PFSK-1 (cell line): Measurements from ENCODE around the gene TNNI3K.

Experiments
- FOXP2 ChIP-seq: optimal IDR thresholded peaks from 2 replicates; pipeline ENCODE3; 2011; ENCODE audit warnings: borderline replicate concordance, control low read depth, inconsistent platforms; ENCODE audit not compliant: insufficient read depth; ENCODE audit errors: extremely low read length, extremely low read depth
- POLR2AphosphoS5 ChIP-seq: IDR thresholded peaks from 2 replicates; pipeline ENCODE4 v1.6.1; 2012; ENCODE audit warnings: low read depth, mild to moderate bottlenecking, control low read depth, low read length, moderate library complexity
- SIN3A ChIP-seq: IDR thresholded peaks from 2 replicates; pipeline ENCODE4 v1.6.1; 2012; ENCODE audit warnings: mild to moderate bottlenecking, low read length, moderate library complexity, borderline replicate concordance; ENCODE audit not compliant: insufficient read depth
- TAF1 ChIP-seq: IDR thresholded peaks from 2 replicates; pipeline ENCODE4 v1.6.1; 2012; ENCODE audit warnings: low read length, control low read depth, borderline replicate concordance; ENCODE audit not compliant: insufficient read depth
- TF ChIP-seq, protein P1 (sequence below), 2 experiments: IDR thresholded peaks; 2 replicates each; pipeline versions ENCODE4 v1.6.1 to v1.8.0; 2011 to 2012; ENCODE audit warnings: low read depth in 2 of 2, low read length in 2 of 2, control low read depth in 1 of 2, inconsistent platforms in 1 of 2, mild to moderate bottlenecking in 1 of 2, moderate library complexity in 1 of 2; ENCODE audit not compliant: insufficient read depth in 1 of 2

Gene TNNI3K

DNA sequence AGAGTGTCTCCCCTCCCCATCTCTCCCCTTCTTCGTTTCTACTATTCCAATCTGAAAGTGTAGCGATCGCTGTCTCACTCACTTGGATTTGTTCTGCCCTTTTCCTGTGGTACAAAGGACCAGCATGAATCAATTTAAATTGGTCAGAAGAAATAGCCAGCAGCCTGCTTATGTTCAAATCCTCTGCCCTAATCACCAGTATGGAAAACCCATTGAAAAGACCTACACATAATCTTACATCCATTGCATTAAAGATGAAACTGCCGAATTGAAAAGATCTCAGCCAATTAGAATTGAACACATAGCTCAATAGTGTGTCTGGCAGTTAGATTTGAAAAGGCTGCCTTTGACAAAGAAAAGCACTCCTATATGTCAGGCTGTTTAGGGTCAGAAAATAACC lies 122.6 kb downstream of the TNNI3K start:
- no peak for TF ChIP-seq FOXP2
- TF ChIP-seq, protein P1, sequence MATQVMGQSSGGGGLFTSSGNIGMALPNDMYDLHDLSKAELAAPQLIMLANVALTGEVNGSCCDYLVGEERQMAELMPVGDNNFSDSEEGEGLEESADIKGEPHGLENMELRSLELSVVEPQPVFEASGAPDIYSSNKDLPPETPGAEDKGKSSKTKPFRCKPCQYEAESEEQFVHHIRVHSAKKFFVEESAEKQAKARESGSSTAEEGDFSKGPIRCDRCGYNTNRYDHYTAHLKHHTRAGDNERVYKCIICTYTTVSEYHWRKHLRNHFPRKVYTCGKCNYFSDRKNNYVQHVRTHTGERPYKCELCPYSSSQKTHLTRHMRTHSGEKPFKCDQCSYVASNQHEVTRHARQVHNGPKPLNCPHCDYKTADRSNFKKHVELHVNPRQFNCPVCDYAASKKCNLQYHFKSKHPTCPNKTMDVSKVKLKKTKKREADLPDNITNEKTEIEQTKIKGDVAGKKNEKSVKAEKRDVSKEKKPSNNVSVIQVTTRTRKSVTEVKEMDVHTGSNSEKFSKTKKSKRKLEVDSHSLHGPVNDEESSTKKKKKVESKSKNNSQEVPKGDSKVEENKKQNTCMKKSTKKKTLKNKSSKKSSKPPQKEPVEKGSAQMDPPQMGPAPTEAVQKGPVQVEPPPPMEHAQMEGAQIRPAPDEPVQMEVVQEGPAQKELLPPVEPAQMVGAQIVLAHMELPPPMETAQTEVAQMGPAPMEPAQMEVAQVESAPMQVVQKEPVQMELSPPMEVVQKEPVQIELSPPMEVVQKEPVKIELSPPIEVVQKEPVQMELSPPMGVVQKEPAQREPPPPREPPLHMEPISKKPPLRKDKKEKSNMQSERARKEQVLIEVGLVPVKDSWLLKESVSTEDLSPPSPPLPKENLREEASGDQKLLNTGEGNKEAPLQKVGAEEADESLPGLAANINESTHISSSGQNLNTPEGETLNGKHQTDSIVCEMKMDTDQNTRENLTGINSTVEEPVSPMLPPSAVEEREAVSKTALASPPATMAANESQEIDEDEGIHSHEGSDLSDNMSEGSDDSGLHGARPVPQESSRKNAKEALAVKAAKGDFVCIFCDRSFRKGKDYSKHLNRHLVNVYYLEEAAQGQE (IDR thresholded peaks at IDR 0.05; ENCODE audit: insufficient read depth in 1 of 2, low read depth in 2 of 2, low read length in 2 of 2) = no peak
- TF ChIP-seq TAF1 = no peak
- TF ChIP-seq SIN3A = no peak
- TF ChIP-seq POLR2AphosphoS5 = no peak

DNA sequence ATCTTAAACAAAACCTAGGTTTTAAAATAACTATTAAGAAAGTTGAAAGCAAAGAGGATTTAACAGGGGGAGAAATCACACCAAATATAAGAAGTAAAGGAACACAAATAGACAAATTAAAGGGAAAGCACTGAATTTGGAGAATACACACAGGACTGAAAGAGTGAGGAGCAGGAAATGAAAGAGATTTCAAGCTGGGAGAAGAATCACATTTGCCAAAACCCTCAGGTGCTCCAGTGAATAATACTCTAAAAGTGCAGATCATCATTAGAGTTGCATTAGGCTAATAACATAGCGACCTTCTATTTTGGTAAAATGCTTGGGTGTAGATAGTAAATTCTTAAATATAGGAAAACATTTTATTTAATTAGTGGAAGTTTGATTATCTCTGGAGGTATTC lies 127.5 kb downstream of the TNNI3K start:
- TF ChIP-seq POLR2AphosphoS5 = no peak

DNA sequence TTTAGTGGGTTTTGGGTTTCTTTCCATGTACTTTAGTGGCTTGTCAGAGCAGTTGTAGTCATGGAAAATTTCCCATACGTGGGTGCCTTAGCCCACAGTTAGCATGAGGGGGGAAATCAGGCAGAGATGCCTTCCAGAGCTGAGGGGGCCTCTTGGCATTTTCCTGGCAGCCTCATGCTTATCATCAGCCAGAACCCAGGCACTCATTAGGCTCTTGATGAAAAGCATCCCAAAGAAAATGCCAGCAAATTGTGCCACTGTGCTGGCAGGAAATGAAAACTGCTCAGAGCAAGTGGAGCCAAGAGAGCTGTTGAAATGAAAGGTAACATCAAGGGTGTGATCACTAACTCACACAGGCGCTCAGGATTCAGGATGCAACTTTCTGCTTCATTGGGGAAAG lies 128.0 kb downstream of the TNNI3K start:
- TF ChIP-seq, protein P1 (IDR thresholded peaks at IDR 0.05; ENCODE audit: insufficient read depth in 1 of 2, low read depth in 2 of 2, low read length in 2 of 2) = no peak
- TF ChIP-seq TAF1 (no peak), SIN3A (no peak), FOXP2 (no peak), POLR2AphosphoS5 (no peak)

DNA sequence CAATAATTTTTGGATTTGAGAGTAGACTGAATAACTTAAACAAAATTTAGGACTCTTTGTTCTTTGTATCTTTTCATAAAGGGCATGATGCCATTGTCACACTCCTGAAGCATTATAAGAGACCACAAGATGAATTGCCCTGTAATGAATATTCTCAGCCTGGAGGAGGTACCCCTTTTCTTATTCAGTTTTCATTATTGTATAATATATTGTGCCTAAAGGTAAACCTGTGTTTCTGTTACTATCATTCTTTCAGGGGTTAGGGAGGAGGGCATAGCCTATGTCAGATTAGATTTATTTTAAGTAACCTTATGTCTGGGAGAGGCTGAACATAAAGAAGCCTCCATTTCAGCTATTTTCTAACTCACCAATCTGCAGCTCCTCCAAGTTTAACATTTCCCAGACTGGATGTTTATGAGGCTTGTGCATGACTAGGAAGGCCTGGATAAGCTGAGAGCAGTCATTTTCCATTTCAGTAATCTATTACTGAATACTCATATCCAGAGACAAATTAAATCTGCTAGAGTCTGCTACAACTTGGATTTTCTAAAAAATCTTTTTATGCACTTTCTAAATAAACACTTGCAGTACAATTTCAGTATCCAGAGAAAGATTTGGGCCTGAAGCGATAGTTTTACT lies 132.1 kb downstream of the TNNI3K start:
- TF ChIP-seq FOXP2 (no peak), TAF1 (no peak), POLR2AphosphoS5 (no peak), SIN3A (no peak)
- TF ChIP-seq, protein P1 (IDR thresholded peaks at IDR 0.05; ENCODE audit: insufficient read depth in 1 of 2, low read depth in 2 of 2, low read length in 2 of 2) = no peak

DNA sequence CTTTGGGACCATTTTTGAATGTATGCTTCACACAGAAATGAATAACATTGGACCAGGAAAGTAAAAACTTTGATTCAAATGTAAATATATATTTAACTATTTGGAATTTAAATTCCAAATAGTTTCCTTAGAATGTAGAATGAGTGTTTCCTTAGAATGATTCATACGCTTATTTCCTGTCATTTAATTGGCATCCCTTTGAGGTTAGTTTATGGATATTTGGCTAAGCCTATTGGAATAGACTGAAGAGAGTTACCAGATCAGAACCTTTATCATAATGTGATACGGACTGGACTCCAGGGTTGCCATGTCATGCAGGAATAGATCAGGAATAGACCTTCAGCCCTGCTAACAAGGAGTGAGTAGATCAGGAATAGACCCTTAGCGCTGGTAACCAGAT lies 133.1 kb downstream of the TNNI3K start:
- TF ChIP-seq, protein P1 (IDR thresholded peaks at IDR 0.05; ENCODE audit: insufficient read depth in 1 of 2, low read depth in 2 of 2, low read length in 2 of 2) = no peak
- TF ChIP-seq TAF1 = no peak
- no peak for TF ChIP-seq POLR2AphosphoS5
- no peak for TF ChIP-seq FOXP2
- no peak for TF ChIP-seq SIN3A
